ENCODE measurements around the gene GALNT2. TPM values are rescaled to one million over a fixed set of nuclear protein-coding genes. Genes with fewer than 3 reads are reported as not detected.

GALNT2 gene
- 18.1 and 39.6 TPM in 2 replicates for total RNA-seq (2016; rRNA removed; fragmentation: Illumina TruSeq; extraction: Trizol)
- 5.4 TPM in 2 replicates for total RNA-seq (2016; cell fraction: cytosol; rRNA removed; fragmentation: Illumina TruSeq; extraction: Trizol; ENCODE audit: low read depth)
- total RNA-seq (2016; cell fraction: insoluble cytoplasmic fraction; rRNA removed; fragmentation: Illumina TruSeq; extraction: Trizol): 15.0 and 40.1 TPM in 2 replicates
- 12.5 and 13.0 TPM in 2 replicates for total RNA-seq (2016; cell fraction: membrane; rRNA removed; fragmentation: Illumina TruSeq; extraction: Trizol)
- 37.9 and 44.3 TPM in 2 replicates for total RNA-seq (2016; cell fraction: nucleus; rRNA removed; fragmentation: Illumina TruSeq; extraction: Trizol)
- 39.3 and 44.2 TPM in 2 replicates for polyA plus RNA-seq (2011; rRNA removed)
- 49.4 and 53.3 TPM in 2 replicates for polyA plus RNA-seq (2011; cell fraction: cytosol; rRNA removed)
- 41.5 and 42.3 TPM in 2 replicates for polyA plus RNA-seq (2011; cell fraction: nucleus; rRNA removed)
- 62.4 and 72.1 TPM in 2 replicates for polyA plus RNA-seq (2012)
- 5.6 and 5.7 TPM in 2 replicates for polyA plus RNA-seq (2016; cell fraction: cytosol; fragmentation: Illumina TruSeq; extraction: Trizol; ENCODE audit: low read depth)
- 17.3 and 20.6 TPM in 2 replicates for polyA plus RNA-seq (2016; cell fraction: insoluble cytoplasmic fraction; fragmentation: Illumina TruSeq; extraction: Trizol; ENCODE audit: low read depth)
- polyA plus RNA-seq (2016; cell fraction: membrane; fragmentation: Illumina TruSeq; extraction: Trizol; ENCODE audit: low read depth): 9.2 TPM in 2 replicates
- 63.7 and 66.5 TPM in 2 replicates for polyA plus RNA-seq (2016; cell fraction: nucleus; fragmentation: Illumina TruSeq; extraction: Trizol; ENCODE audit: insufficient read depth, low read depth)
- polyA minus RNA-seq (2011; rRNA and poly(A)+ RNA removed; ENCODE audit: low replicate concordance): 56.6 and 150 TPM in 2 replicates
- polyA minus RNA-seq (2011; cell fraction: cytosol; rRNA and poly(A)+ RNA removed): 31.7 and 33.5 TPM in 2 replicates
- polyA minus RNA-seq (2011; cell fraction: nucleus; rRNA and poly(A)+ RNA removed): 30.0 and 30.1 TPM in 2 replicates
- Bru-seq, nascent RNA: percentile 78 among the genes with signal in this experiment
- BruChase-seq, experiment 1, labeled RNA remaining after a 6-hour chase: percentile 68 among the genes with signal in this experiment
- BruChase-seq, experiment 2, labeled RNA remaining after a 2-hour chase: percentile 69 among the genes with signal in this experiment
- long read RNA-seq, experiment 1, full-length matches to known transcripts: 24 of 53 reads
- long read RNA-seq, experiment 1, partial matches to known transcripts: 6 of 53 reads
- long read RNA-seq, experiment 1, other reads (novel, unspliced or antisense): 23 of 53 reads
- long read RNA-seq, experiment 2, full-length matches to known transcripts: 68 of 178 reads
- long read RNA-seq, experiment 2, partial matches to known transcripts: 24 of 178 reads
- long read RNA-seq, experiment 2, other reads (novel, unspliced or antisense): 86 of 178 reads

GRCh38 chr1:230066466-230067404, at the start of gene GALNT2:
GALNT2 (plus strand) TSS chr1:230067238; CDS start chr1:230067281, 43 bp downstream.
- H4K20me1 ChIP-seq (ENCODE audit: insufficient read depth, low read length): peaks cover 18% of the 10 kb centered on the region; the same call in 1 of the 2 replicates
- no peaks in the 10 kb centered on the region for H3K27me3 ChIP-seq (ENCODE audit: control insufficient read depth in 1 of 2, insufficient read depth in 2 of 2, low read length in 2 of 2)
- in situ Hi-C loops (cut with HindIII; ENCODE audit: extremely low pct_ligation_motif_present, low pct_unique_long_range_greater_than_20kb): no loop called here
- peak within 1 kb of the TSS; percentile 80 for H3K9ac ChIP-seq (ENCODE audit: insufficient read depth, low read depth, low read length)
- no TSS peak for BruUV-seq (replicated peaks)
- peaks cover 42% of the 10 kb centered on the region for H3K79me2 ChIP-seq (ENCODE audit: insufficient read depth, low read length)
- peaks cover 40% of the 10 kb centered on the region for H3K4me1 ChIP-seq (ENCODE audit: insufficient read depth, low read length)
- H3K27ac ChIP-seq (ENCODE audit: extremely low read length, insufficient read depth, low read length): peak within 1 kb of the TSS; percentile 78
- no peaks in the 10 kb centered on the region for H3K36me3 ChIP-seq (replicated peaks in 1 of 2; ENCODE audit: control insufficient read depth in 1 of 2, insufficient read depth in 2 of 2, low read length in 2 of 2)
- DNase-seq (ENCODE audit: low spot score): peak; percentile 80
- peak; percentile 84 for ATAC-seq
- peak within 1 kb of the TSS; percentile 84 for H2AFZ ChIP-seq (ENCODE audit: low read length)
- intact Hi-C loops (cut with micrococcal nuclease; ENCODE audit: unreplicated experiment): loop anchor here (1.0 to 5.0 kb wide), 2 partner anchors 38 to 56 kb away; no protein-coding TSS in a partner anchor
- ChIA-PET POLR2A (interaction anchor here (1.0 kb wide), 1 partner anchor 38 kb away, joined by 6 read pairs; no protein-coding TSS in a partner anchor), CTCF (ENCODE audit: low intra/inter-chr PET ratio, low total read pairs) (no interaction called here)
- peak within 1 kb of the TSS; percentile 84 to 93 (median 88) for H3K4me3 ChIP-seq (replicated peaks in 1 of 3; ENCODE audit: insufficient read depth in 1 of 3, low read depth in 2 of 3, low read length in 3 of 3)
- H3K4me2 ChIP-seq (ENCODE audit: low read depth, low read length): peak within 1 kb of the TSS; percentile 98
- 0% methylated on average over 6 of the region's 104 CpGs for WGBS (ENCODE audit: low lambda C conversion rate)
- H3K9me3 ChIP-seq (ENCODE audit: low read length): peaks cover 3% of the 10 kb centered on the region; the same call in 1 of the 2 replicates
- no peak for FAIRE-seq
- no peak for TF ChIP-seq ZNF737 (CRISPR knock-in tag; IDR thresholded peaks at IDR 0.05; ENCODE audit: borderline replicate concordance)
- no peak for TF ChIP-seq DZIP1 (CRISPR knock-in tag; IDR thresholded peaks at IDR 0.05)
- peak; percentile 23; the same call in 1 of the 2 replicates for TF ChIP-seq ZNF770 (CRISPR knock-in tag; IDR thresholded peaks at IDR 0.05)
- peak; percentile 73 for TF ChIP-seq ZBTB14 (CRISPR knock-in tag; IDR thresholded peaks at IDR 0.05)
- TF ChIP-seq KLF12 (CRISPR knock-in tag; IDR thresholded peaks at IDR 0.05; ENCODE audit: borderline replicate concordance): no peak
- no peak for TF ChIP-seq KLF9 (CRISPR knock-in tag; IDR thresholded peaks at IDR 0.05; ENCODE audit: low read depth)
- no peak for TF ChIP-seq DBP (CRISPR knock-in tag; IDR thresholded peaks at IDR 0.05; ENCODE audit: not compliant biosample characterization)
- TF ChIP-seq HOXD1 (CRISPR knock-in tag; IDR thresholded peaks at IDR 0.05): peak; percentile 56; the same call in 1 of the 2 replicates
- TF ChIP-seq SIN3B (IDR thresholded peaks at IDR 0.05; ENCODE audit: low read length): no peak

Measured in HepG2 (cell line).